ENCODE results near the gene RAB3A.

DNA sequence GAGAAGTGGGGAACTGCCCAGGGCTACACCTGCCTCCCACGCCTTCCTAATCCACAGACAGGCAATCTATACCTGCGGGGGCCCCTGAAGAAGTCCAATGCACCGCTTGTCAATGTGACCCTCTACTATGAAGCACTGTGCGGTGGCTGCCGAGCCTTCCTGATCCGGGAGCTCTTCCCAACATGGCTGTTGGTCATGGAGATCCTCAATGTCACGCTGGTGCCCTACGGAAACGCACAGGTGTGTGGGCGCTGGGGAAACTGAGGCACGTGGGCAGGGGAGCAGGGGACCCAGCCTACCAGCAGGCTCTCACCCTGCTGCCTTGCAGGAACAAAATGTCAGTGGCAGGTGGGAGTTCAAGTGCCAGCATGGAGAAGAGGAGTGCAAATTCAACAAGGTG lies 28.9 kb downstream of the RAB3A start:
- TF ChIP-seq, protein P1, sequence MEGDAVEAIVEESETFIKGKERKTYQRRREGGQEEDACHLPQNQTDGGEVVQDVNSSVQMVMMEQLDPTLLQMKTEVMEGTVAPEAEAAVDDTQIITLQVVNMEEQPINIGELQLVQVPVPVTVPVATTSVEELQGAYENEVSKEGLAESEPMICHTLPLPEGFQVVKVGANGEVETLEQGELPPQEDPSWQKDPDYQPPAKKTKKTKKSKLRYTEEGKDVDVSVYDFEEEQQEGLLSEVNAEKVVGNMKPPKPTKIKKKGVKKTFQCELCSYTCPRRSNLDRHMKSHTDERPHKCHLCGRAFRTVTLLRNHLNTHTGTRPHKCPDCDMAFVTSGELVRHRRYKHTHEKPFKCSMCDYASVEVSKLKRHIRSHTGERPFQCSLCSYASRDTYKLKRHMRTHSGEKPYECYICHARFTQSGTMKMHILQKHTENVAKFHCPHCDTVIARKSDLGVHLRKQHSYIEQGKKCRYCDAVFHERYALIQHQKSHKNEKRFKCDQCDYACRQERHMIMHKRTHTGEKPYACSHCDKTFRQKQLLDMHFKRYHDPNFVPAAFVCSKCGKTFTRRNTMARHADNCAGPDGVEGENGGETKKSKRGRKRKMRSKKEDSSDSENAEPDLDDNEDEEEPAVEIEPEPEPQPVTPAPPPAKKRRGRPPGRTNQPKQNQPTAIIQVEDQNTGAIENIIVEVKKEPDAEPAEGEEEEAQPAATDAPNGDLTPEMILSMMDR (IDR thresholded peaks at IDR 0.05; ENCODE audit: borderline replicate concordance, extremely low read depth, low read length, poor library complexity, severe bottlenecking), result no peak
- no peak for TF ChIP-seq EZH2 (IDR thresholded peaks at IDR 0.05; ENCODE audit: borderline replicate concordance, low read depth, low read length, severe bottlenecking)
